PFSK-1 (cell line): ENCODE data around the gene PHRF1.

Experiments used
- POLR2AphosphoS5 ChIP-seq: IDR thresholded peaks from 2 replicates; pipeline ENCODE4 v1.6.1; 2012; ENCODE audit warnings: low read depth, mild to moderate bottlenecking, control low read depth, low read length, moderate library complexity
- REST ChIP-seq, 2 experiments: IDR thresholded peaks; 2 replicates each; pipeline versions ENCODE4 v1.6.1 to v1.8.0; 2011 to 2012; ENCODE audit warnings: low read depth in 2 of 2, low read length in 2 of 2, control low read depth in 1 of 2, inconsistent platforms in 1 of 2, mild to moderate bottlenecking in 1 of 2, moderate library complexity in 1 of 2; ENCODE audit not compliant: insufficient read depth in 1 of 2
- TAF1 ChIP-seq: IDR thresholded peaks from 2 replicates; pipeline ENCODE4 v1.6.1; 2012; ENCODE audit warnings: low read length, control low read depth, borderline replicate concordance; ENCODE audit not compliant: insufficient read depth

DNA sequence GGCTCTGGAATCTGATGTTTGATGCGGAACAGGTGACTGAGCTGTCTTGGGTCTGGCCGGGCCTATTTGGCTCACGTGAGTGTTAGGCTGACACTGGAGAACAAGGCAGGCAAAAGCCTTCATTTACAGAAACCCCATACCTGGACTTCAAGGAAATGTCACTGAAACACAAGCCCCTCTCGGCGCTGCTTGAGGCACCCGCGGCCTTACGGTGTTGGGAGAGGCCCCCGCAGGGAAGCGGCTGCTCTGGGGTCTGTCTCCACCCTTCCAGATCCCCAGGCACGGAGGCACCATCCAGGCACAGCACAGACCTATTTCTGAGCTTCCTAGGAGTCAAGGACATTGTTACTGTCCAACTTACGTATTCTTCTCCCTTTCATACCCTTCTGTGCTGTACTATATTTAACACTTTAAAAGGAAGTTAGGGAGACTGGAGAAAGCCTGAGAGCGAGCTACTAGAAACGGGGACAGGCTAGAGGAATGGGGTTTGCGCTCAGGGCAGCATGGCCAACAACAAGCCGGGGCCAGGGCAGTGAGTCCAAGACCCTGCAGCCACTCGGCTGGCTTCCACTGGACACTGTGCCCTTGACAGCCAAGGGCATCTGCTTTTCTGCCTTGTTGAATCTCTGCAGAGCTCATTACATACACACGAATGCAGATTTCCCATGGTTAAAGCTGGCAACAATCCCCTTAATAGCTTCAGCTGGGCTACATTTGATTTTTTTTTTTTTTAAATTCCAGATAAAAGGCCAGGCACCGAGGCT lies 84.6 kb downstream of the PHRF1 start:
- TF ChIP-seq POLR2AphosphoS5, result no peak
- TF ChIP-seq TAF1, result no peak
- TF ChIP-seq REST (IDR thresholded peaks at IDR 0.05; ENCODE audit: insufficient read depth in 1 of 2, low read depth in 2 of 2, low read length in 2 of 2), result no peak
